Measurements from ENCODE around the gene HIF3A. TPM values are rescaled to one million over a fixed set of nuclear protein-coding genes. Genes with fewer than 3 reads are reported as not detected.

HIF3A gene
- total RNA-seq, 1 donor from 2014 or later, result 64.1 TPM

- intact Hi-C loops (cut with DNase I), result no loop called here
- no peak overlapping the region for H3K4me3 ChIP-seq
- DNase-seq, result no peak
Measured at GRCh38 chr19:46367426-46367825, 70.6 kb downstream of the HIF3A start.

GRCh38 chr19:46368116-46368515 lies 71.3 kb downstream of the HIF3A start:
- peaks cover 19% of the 10 kb centered on the region for H3K4me1 ChIP-seq
- no peak overlapping the region for H3K27ac ChIP-seq
- DNase-seq (no peak), ATAC-seq (no peak)
- intact Hi-C loops (cut with DNase I), result no loop called here
- TF ChIP-seq, protein P1, sequence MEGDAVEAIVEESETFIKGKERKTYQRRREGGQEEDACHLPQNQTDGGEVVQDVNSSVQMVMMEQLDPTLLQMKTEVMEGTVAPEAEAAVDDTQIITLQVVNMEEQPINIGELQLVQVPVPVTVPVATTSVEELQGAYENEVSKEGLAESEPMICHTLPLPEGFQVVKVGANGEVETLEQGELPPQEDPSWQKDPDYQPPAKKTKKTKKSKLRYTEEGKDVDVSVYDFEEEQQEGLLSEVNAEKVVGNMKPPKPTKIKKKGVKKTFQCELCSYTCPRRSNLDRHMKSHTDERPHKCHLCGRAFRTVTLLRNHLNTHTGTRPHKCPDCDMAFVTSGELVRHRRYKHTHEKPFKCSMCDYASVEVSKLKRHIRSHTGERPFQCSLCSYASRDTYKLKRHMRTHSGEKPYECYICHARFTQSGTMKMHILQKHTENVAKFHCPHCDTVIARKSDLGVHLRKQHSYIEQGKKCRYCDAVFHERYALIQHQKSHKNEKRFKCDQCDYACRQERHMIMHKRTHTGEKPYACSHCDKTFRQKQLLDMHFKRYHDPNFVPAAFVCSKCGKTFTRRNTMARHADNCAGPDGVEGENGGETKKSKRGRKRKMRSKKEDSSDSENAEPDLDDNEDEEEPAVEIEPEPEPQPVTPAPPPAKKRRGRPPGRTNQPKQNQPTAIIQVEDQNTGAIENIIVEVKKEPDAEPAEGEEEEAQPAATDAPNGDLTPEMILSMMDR (IDR thresholded peaks at IDR 0.05), result no peak
- H3K36me3 ChIP-seq, result peaks cover 54% of the 10 kb centered on the region
- no peaks in the 10 kb centered on the region for H3K9me3 ChIP-seq
- no peak overlapping the region for H3K4me3 ChIP-seq
- no peaks in the 10 kb centered on the region for H3K27me3 ChIP-seq (ENCODE audit: low read depth)

More at GRCh38 chr19:46367426-46367825, 70.6 kb downstream of the HIF3A start:
- H3K27ac ChIP-seq, result no peak overlapping the region
- TF ChIP-seq, protein P1 (IDR thresholded peaks at IDR 0.05), result no peak
- peaks cover 54% of the 10 kb centered on the region for H3K36me3 ChIP-seq
- H3K9me3 ChIP-seq, result no peaks in the 10 kb centered on the region
- H3K4me1 ChIP-seq, result peaks cover 13% of the 10 kb centered on the region
- no peaks in the 10 kb centered on the region for H3K27me3 ChIP-seq (ENCODE audit: low read depth)
- no peak for ATAC-seq

- intact Hi-C loops (cut with DNase I), result no loop called here
- Histone ChIP-seq H3K27me3 (ENCODE audit: low read depth) (no peaks in the 10 kb centered on the region), H3K4me3 (no peak overlapping the region), H3K36me3 (peaks cover 40% of the 10 kb centered on the region), H3K9me3 (no peaks in the 10 kb centered on the region), H3K27ac (no peak overlapping the region), H3K4me1 (peaks cover 32% of the 10 kb centered on the region)
- no peak for DNase-seq
- TF ChIP-seq, protein P1 (IDR thresholded peaks at IDR 0.05), result no peak
- no peak for ATAC-seq
Measured at GRCh38 chr19:46369817-46370216, 73.0 kb downstream of the HIF3A start.

DNA sequence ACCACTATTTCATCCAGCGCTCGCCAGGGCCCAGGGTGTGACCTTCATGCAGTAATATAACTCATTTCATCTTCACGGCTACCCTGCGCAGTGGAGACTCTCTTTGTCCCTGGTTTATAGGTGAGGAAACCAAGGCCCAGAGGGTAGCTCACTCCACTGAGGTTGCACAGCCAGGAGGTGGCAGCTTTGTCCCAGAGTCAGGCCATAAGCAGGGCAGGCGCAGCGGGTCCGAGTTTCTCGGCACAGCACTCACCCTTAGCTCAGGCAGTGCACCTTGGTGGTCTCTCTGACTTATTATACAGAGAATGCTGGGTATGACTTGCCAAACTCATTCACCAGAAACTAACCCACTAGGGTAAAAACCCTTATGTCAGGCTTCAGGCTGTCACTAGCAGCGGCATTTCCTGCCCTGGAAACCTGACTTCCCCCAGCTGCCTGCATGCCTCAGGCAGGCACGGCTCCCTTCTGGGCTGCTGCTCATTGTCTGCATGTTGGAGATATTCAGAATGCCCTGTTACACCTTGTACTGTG lies 74.6 kb downstream of the HIF3A start:
- intact Hi-C loops (cut with DNase I), result no loop called here
- Histone ChIP-seq H3K36me3 (peaks cover 44% of the 10 kb centered on the region), H3K4me3 (no peak overlapping the region), H3K4me1 (peaks cover 32% of the 10 kb centered on the region), H3K27me3 (ENCODE audit: low read depth) (no peaks in the 10 kb centered on the region), H3K27ac (no peak overlapping the region), H3K9me3 (no peaks in the 10 kb centered on the region)
- ATAC-seq (no peak), DNase-seq (no peak)
- TF ChIP-seq, protein P1 (IDR thresholded peaks at IDR 0.05), result no peak

GRCh38 chr19:46372901-46373490 lies 76.2 kb downstream of the HIF3A start:
- ATAC-seq (no peak), DNase-seq (no peak)
- no peaks in the 10 kb centered on the region for H3K27me3 ChIP-seq (ENCODE audit: low read depth)
- peak overlapping the region; percentile 54 for H3K27ac ChIP-seq
- H3K36me3 ChIP-seq, result peaks cover 46% of the 10 kb centered on the region
- no peaks in the 10 kb centered on the region for H3K9me3 ChIP-seq
- intact Hi-C loops (cut with DNase I), result no loop called here
- H3K4me3 ChIP-seq, result no peak overlapping the region
- TF ChIP-seq, protein P1 (IDR thresholded peaks at IDR 0.05), result no peak
- peaks cover 32% of the 10 kb centered on the region for H3K4me1 ChIP-seq

Data from lower lobe of right lung (tissue), 2 donors.